SIG-M5 treated with dmso at 0.1 percent for 504 hours (cell line): ENCODE data around the gene WNT9B.

Source experiments
- DNase-seq: peaks from one replicate; lab custom pipeline; 2025; ENCODE audit not compliant: unreplicated experiment; lab: John Stamatoyannopoulos, UW

WNT9B gene

DNA sequence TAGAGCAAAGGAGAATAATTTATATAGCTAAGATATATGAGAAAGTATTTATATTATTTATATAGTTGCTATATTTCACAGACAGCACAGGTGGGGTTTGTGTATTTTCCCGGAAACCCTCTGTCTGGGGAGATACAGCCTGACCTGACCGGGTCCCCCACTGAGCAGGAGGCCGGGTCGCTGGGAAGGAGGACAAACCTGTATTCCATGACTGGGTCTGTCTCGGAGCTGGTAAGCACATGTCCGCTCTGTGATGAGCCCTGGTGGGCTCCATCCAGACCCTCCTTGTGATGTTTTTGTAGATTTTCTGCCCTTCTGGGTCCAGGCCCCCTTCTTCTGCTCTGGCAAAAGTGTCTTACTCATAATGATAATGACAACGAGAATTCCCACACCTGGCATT, 27.7 kb downstream of the WNT9B start:
- no peak for DNase-seq

- no peak for DNase-seq
These were observed 29.6 kb downstream of the WNT9B start for GRCh38 chr17:46881015-46881414.

- no peak for DNase-seq
These were observed 31.3 kb downstream of the WNT9B start for GRCh38 chr17:46882666-46883065.

DNA sequence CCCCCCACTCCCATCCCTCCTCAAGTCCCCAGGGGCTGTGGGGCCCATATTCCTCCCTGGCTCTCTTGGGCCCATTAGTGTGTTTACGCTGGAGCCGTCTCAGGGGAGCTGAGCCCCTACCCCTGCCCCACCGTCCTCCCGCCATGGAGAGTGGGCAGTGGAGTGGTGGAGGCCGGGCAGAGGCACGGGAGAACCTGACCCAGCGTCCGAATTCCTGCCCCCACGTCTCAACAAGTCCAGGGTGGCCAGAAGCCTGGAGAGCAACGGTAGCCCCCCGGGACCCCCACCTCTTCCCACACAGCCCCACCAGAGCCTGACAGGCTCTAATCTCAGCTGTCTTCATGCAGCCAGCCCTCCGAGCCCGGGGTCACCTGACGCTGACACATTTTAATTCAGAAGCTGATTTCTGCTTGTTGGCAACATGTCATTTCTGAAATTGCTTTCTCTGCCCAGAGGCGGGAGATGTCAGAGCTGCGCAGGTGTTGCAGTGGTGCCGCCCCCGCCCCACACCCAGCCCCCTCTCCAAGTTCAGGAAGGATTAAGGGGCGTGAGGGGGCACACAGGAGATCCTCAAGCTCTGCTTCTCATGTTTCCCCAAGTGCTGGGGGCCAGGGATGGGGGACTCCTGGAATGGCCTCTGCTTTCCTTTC, 32.6 kb downstream of the WNT9B start:
- DNase-seq: no peak

GRCh38 chr17:46884552-46884951, 33.2 kb downstream of the WNT9B start:
- no peak for DNase-seq

GRCh38 chr17:46885415-46886309, 34.3 kb downstream of the WNT9B start:
- no peak for DNase-seq

GRCh38 chr17:46886310-46886663, 34.9 kb downstream of the WNT9B start:
- DNase-seq: no peak

GRCh38 chr17:46887717-46888116, 36.3 kb downstream of the WNT9B start:
- DNase-seq: no peak

- DNase-seq: no peak
These were observed 37.3 kb downstream of the WNT9B start for GRCh38 chr17:46888727-46889126.

DNA sequence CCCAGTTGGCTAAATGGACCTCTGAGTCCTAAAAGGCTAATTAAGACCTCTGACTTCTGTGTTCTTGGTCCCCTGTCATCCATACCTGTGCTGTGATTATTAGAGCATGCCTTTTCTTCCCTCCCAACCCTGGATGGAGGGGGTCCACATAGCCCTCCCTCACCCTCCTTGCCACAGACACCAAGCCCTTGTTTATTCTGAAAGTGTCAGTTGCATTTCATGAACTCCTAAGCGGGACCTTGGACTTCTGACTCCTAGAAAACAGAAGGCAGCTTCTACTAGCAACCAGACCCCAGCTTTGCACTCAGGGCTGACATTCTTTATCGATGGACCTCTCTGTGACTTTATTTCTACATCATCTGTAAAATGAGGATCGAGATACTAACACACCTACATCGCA, 38.1 kb downstream of the WNT9B start:
- DNase-seq: no peak

GRCh38 chr17:46889992-46890564, 38.7 kb downstream of the WNT9B start:
- DNase-seq: no peak

- DNase-seq: no peak
These were observed 39.3 kb downstream of the WNT9B start for GRCh38 chr17:46890638-46891037.

DNA sequence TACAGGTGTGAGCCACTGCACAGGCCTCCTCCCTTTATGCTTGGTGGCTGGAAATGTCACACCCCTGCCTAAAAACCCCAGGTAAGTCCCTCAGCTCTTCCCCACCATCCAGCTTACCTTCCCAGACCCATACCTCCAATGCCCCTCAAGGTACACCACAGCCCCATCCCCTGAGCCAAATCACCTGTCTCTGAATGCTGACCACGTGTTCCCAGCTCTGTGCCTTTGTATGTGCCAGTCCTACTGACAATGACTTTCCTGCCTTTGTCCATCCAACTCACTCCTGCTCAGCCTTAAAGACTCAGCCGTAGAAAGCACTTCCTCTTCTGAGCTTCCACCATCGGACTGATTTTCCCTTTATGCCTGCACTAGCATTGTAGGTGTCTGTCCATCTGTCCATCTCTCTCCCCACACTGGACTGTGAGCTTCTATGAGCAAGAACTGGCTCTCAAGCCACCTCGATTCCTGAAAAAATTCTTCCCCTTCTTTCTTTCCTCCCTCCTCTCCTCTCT, 40.9 kb downstream of the WNT9B start:
- DNase-seq: no peak

- DNase-seq: no peak
These were observed 42.6 kb downstream of the WNT9B start for GRCh38 chr17:46894024-46894423.

GRCh38 chr17:46894476-46895151, 43.2 kb downstream of the WNT9B start:
- DNase-seq: no peak

GRCh38 chr17:46895171-46895570, 43.8 kb downstream of the WNT9B start:
- peak; percentile 21 for DNase-seq

- DNase-seq: no peak
These were observed 45.6 kb downstream of the WNT9B start for GRCh38 chr17:46896991-46897390.

DNA sequence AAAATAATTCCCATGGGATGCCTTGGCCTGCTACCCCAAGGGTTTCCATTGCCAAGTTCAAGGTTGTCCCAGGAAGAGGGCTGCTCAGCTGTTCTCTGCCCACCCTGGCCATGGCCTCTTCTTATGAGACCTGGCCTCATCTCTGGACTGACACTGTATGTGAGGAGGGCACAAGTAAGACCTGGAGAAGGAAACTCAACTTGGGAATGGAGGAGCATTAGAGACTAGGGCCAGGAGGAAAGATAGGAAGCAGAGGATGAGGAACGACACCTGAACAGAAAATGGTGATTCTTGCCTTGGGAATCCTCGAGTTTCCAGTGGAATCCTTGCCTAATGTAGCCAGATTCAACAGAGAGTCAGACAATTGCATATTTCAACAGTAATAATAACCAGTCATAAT, 47.0 kb downstream of the WNT9B start:
- DNase-seq: no peak

GRCh38 chr17:46898860-46899259, 47.5 kb downstream of the WNT9B start:
- DNase-seq: no peak

- no peak for DNase-seq
These were observed 49.9 kb downstream of the WNT9B start for GRCh38 chr17:46901291-46901690.
